22Rv1 (cell line): ENCODE results near the gene AHCYL1.

Source experiments
- CTCF ChIP-seq: fragments of 450-650 bp; IDR thresholded peaks from 2 replicates; pipeline ENCODE4 v1.5.1; 2017; ENCODE audit warnings: mild to moderate bottlenecking
- ZFX ChIP-seq: fragments of 450-650 bp; IDR thresholded peaks from 2 replicates; pipeline ENCODE4 v1.6.1; 2017; ENCODE audit warnings: antibody characterized with exemption, borderline replicate concordance

GRCh38 chr1:109983380-109984189, 980 bp upstream of the AHCYL1 start:
- TF ChIP-seq CTCF: no peak
- no peak for TF ChIP-seq ZFX
